HFF-Myc (cell line): ENCODE results near the gene RREB1.
A peak's percentile ranks its signal among the peaks of the same experiment; 100 is the strongest.
"Not testable (repeated sequence)": the region's sequence is repeated elsewhere in the genome, so short reads cannot be mapped to it uniquely, and the experiment has no call there.

Source experiments
- DNase-seq: peaks from one replicate; pipeline ENCODE4 v3.0.0-alpha.2; 2011; ENCODE audit warnings: low read depth; ENCODE audit errors: extremely low read depth
- H3K4me3 ChIP-seq: replicated peaks from 2 replicates; pipeline ENCODE4 v1.5.1; 2011; ENCODE audit warnings: low read depth, mild to moderate bottlenecking, control low read depth, low read length
- CTCF ChIP-seq: IDR thresholded peaks from 2 replicates; pipeline ENCODE4 v1.5.1; 2012; ENCODE audit warnings: mild to moderate bottlenecking, low read depth, low read length, control low read depth; ENCODE audit errors: missing control alignments

RREB1 gene

GRCh38 chr6:7261852-7262461, 154.2 kb downstream of the RREB1 start:
- DNase-seq: no peak
- H3K4me3 ChIP-seq: peak overlapping the region; percentile 51
- no peak for TF ChIP-seq CTCF

GRCh38 chr6:7262746-7263518, 155.2 kb downstream of the RREB1 start:
- TF ChIP-seq CTCF: no peak
- no peak for DNase-seq
- H3K4me3 ChIP-seq: no peak overlapping the region

- not testable (repeated sequence) for DNase-seq, H3K4me3 ChIP-seq
Measured at GRCh38 chr6:7263519-7263805, 155.7 kb downstream of the RREB1 start.

- no peak for TF ChIP-seq CTCF
- DNase-seq: no peak
- no peak overlapping the region for H3K4me3 ChIP-seq
Measured at GRCh38 chr6:7264041-7264440, 156.3 kb downstream of the RREB1 start.

- H3K4me3 ChIP-seq: no peak overlapping the region
- no peak for DNase-seq
- no peak for TF ChIP-seq CTCF
Measured at GRCh38 chr6:7264686-7265384, 157.1 kb downstream of the RREB1 start.

GRCh38 chr6:7265385-7265726, 157.6 kb downstream of the RREB1 start:
- H3K4me3 ChIP-seq, DNase-seq: not testable (repeated sequence)

GRCh38 chr6:7267071-7267465, 159.3 kb downstream of the RREB1 start:
- DNase-seq: no peak
- TF ChIP-seq CTCF: no peak

More at GRCh38 chr6:7267071-7267465, 159.3 kb downstream of the RREB1 start:
- H3K4me3 ChIP-seq: no peak overlapping the region
